Forelimb muscle (tissue), 1 donor: ENCODE data around the gene OBP2B. TPM values are rescaled to one million over a fixed set of nuclear protein-coding genes. Genes with fewer than 3 reads are reported as not detected.
A peak's percentile ranks its signal among the peaks of the same experiment; 100 is the strongest.
"Not testable (repeated sequence)": the region's sequence is repeated elsewhere in the genome, so short reads cannot be mapped to it uniquely, and the experiment has no call there.

Source experiments
- DNase-seq: peaks from one replicate; pipeline ENCODE4 v3.0.0-alpha.2; 2013; ENCODE audit warnings: low read depth
- polyA plus RNA-seq: library from polyadenylated mRNA; unstranded; fragments of 120-200 nt; gene quantifications from one replicate; pipeline ENCODE4 v1.2.1, GENCODE V29; 2013; ENCODE audit not compliant: insufficient read length

Gene OBP2B
- polyA plus RNA-seq, 1 donor: not detected

DNA sequence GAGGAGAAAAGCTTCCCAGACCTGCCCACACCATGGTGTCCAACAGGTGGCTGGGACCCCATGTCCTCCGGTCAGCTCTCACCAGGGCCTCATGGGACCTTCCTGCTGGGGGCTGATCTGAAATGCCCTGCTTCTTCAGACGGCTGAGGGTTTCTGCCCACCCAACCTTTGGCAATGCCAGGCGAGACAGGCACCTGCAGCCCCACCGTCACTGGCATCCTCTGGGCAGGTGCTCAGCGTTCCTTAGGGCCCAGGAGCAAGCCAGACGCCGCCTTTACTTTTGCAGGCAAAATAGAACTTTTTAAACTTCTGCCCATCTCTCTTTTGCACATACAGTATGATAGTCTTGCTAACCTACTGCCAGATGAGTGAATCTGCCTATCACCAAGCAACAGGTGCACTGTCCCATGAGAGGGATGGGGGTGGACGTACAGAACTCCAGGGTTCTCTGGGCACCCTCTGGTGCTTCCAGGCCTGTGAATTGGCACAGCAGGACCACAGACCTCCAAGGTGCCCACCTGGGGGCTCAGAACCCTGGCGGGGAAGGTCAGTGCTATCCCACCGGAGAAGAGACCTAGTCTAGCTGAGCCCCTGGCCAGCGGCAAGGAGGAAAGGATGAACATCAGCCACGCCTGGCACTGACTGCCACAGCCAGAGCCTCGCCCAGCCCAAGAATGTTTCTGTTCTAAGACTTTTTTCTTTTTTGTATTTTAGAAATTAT is 7.5 kb downstream of the OBP2B start:
- DNase-seq: no peak

DNA sequence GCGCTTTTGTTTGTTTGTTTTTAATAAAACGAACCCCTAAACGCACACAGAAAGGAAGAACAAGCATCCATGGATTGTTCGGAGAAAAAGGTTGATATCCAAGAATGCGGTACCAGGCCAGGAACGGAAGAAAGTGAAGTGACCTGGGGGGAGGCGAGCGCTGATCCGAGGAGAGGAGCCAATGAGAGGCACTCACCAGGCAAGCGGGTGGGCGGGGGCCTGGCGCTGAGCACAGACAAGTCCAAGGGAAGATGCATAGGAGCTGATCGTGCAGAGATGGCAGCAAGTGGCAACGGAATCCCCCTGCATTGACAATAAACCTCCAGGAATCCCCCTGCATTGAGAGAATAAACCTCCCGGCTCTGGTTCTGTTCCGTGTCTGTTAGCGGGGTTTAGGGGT is 8.4 kb downstream of the OBP2B start:
- no peak for DNase-seq

DNA sequence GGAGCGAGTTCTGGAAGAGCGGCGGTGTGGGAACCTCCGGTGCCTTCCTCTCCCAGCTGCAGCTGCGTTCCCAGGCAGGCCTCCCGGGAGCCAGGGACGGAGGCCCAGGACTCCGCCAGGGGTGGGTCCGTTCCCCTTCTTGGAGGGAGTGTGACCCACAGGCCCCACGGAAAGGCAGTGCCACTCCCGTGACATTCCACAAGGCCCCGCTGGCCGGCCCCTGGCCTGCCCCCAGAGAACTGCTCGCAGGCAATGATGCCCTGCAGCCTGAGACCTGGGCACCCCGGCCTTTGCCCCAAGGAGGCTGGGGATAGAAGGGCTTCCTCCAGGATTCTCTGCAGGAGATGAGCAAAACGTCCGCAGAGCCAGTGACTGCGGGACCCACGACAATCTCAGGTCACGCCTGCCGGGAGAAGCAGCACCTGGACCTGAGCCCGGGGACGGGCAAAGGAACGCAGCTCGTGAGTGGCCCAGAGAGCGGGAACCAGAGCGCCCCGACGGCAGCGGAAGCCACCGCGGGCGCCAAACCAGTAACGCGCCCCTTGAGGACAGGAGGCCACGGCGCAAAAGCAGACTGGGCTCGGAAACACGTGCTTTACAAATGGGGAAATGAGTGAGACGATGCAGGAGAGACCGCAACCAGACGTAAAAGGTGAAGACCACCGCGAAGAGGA is 9.3 kb downstream of the OBP2B start:
- no peak for DNase-seq

DNA sequence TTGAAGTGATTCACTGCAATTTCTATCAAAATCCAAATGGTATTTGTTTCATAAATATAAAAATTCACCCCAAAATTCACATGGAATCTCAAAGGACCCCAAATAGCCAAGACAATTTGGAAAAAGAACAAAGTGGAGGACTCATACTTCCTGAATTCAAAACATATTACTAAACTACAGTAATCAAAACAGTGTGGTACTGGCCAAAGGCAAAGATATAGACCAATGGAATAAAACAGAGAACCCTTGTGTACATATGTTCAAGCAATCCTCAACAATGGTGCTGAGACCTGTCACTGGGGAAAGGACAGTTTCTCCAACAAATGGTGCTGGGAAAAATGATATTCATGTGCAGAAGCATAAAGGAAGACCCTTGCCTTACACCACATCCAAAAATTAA is 14.0 kb downstream of the OBP2B start:
- no peak for DNase-seq

DNA sequence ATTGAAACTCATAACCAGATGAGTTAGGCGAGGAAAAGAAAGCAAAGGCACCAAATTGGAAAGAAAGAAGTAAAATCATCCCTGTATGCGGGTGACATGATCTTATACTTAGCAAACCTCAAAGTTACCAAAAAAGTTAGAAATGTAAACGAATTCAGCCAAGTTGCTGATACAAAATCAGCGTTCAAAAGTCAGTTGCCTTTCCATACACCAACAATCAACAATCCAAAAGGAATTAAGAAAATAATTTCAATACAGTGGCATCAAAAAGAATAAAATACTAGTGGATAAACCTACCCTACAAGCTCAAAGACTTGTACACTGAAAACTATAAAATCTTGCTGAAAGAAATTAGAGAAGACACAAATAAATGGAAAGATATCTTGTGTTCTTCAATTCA is 14.5 kb downstream of the OBP2B start:
- no peak for DNase-seq

DNA sequence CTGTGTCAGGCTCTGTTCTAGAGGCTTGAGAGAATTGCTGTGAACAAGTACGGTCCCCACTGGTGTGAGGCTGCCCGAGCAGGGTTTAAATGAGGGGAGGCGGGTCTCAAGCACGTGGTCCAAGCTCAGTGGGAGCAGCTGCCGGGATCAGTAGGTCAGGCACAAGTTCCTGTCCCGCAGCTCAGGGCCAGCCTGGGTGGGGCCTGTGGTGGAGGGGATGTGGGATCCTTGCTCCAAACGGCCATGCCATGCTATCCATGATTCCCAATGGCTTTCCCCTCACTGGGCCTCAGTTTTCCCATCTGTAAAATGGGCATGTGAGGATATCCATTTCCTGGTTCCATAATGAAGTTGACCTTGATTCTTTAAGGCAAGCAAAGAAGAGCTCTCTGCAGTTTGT is 17.1 kb downstream of the OBP2B start:
- no peak for DNase-seq

DNA sequence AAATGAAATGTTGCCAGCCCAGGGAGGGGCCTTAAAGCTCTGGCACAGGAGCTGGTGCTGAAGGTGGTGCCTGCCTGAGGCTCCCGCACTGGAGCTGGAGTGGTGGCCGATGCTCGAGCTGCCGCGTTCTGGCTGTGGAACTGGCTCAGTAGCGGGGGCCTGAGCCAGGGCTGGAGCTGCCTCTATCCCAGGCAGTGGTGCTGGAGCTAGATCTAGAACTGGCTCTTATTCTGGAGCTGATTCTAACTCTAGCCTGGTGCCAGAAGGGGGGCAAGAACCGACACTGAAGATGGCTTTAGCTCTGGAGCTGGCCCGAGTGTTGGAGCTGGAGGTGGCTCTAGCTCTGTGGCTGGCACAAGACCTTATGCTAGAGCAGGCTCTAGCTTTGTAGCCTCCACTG is 19.2 kb downstream of the OBP2B start:
- DNase-seq: no peak

DNA sequence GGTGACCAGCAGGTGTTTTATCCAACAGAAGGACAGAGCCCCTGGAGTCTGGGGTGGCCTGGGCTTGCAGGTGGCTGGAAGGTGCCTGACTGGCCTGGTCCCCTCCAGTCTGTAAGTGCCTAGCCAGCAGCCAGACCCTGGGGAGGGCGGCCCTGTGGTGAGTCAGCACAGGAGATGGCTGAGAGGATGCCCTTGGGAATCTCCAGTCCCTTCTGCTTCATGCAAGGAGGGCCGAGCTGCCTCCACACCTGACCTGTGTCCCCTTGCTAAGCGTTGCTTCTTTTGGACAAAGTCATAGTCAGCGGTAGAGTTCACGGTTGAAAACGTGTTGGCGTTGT is 20.2 kb downstream of the OBP2B start:
- no peak for DNase-seq

DNA sequence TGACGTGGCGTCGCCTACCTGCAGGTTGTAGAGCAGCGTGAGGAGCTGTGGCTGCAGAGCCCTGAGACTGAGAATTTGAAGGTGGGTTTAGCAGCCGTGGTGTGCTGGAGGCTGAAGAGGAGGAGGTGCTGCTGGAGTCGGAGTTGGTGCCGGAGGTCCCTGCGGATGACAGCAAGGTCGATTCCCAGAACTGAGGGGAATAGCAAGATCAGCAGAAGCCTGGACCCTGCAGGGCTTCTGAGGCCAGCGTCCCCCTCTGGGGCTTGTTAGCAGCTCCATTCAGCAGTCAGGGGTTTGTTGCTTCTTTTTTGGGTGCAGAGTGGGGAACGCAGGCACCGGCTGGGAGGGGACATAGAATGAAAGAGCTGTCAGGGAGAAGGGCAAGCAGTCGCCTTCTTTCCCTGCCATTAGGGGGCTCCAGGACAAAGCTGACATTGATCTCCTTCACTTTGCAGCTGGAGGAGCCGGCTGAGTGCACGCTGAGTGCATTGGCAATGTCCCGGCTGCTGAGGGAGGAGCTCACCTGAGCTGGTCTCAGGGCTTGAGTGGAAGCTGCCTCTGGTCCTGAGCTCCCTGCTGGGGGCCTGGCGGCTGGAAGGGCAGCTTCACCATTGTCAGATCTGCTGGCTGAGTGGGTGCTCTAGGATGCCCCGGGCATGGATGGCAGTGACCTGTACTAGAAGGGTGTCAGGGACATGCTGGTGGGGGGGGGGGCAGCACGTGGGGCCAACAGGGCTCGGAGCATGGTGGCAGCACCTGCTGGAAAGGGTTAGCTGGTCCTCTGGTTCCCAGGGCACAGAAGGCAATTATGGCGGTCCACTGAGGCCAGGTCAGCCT is 20.8 kb downstream of the OBP2B start:
- no peak for DNase-seq

DNA sequence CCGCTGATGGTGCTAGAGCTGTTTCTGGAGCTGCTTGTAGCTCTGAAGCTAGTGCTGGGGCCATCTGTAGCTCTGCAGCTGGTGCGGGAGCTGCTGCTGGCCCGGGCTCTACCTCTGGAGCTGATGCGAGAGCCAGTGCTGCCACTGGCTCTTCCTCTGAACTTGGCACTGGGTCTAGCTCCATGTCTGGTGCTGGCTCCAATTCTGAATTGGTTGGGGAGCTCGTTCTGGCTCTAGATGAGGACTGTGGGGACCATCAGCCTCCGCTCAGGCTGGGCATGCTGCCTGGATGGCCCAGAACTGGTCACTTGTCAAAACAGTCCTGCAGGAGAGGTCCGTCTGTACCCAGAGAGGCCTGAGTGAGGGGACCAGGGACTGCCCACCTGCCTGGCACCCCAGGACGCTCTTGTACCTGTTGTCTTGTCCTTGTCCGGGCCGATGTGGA is 21.5 kb downstream of the OBP2B start:
- no peak for DNase-seq

DNA sequence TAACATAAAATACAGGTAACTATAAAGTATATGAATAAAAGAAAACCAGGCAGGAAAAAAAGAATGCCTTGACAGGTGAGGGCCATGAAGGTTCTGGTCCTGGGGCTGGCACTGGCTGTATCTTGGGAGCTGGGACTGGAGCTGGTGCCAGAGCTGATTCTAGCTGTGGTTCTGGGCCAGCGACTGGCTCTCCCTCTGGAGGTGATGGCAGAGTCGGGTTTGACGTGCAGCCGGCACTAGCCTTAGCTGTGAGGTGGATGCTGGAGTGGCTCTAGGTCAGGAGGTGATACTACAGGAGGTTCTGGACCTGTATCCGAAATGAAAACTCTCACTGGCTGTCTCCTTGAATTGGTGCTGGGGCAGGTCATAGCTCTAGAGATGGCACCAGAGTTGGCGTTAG is 22.3 kb downstream of the OBP2B start:
- DNase-seq: no peak

DNA sequence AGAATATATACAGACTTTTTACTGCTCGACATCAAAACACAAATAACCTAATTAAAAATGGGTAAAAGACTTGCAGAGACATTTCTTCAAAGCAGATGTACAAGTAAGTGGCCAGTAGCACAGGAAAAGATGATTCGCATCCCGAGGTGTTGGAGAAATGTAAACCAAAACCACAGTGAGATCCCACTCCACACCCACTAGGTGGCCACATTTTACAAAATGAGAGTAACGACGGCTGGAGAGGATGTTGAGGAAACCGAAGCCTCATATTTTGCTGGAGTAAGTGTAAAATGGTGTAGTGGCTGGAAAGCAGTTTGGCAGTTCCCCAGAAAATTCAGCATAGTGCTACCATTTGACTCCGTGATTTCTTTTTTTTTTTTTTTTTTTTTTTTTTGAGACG is 24.1 kb downstream of the OBP2B start:
- peak; percentile 60 for DNase-seq

DNA sequence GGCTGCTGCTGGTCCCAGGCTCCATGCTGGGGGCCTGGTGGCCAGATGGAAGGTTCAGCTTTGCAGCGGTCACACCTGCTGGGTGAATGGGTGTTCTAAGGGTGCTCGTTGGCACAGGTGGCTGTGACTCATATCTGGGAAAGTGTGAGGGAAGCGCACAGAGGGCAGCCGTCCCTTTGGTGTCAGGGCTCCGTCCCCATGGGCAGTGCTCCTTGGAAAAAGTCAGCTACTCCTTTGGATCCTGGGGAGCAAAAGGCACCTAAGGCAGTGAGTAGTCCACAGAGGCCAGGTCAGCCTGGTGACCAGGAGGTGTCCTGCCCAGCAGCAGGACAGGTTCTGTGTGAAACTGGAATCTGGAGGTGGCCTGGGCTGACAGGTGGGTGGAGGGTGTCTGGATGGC is 26.9 kb downstream of the OBP2B start:
- DNase-seq: no peak

DNA sequence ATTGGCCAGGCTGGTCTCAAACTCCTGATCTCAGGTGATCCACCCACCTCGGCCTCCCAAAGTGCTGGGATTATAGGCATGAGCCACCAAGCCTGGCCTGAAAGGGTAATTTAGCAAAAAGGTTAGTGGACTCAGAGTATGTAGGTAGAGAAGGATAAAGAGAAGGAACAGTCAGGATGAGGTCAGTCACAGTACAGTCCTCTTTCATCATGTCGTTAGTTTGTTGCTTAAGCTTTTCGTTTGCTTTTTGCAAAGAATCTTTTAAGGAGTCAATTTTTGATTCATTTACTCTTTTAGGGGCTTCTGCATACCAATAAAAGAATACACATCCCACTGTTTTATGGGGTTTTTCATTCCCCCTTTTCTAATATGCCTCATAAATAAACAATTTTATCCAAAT is 27.5 kb downstream of the OBP2B start:
- DNase-seq: no peak

DNA sequence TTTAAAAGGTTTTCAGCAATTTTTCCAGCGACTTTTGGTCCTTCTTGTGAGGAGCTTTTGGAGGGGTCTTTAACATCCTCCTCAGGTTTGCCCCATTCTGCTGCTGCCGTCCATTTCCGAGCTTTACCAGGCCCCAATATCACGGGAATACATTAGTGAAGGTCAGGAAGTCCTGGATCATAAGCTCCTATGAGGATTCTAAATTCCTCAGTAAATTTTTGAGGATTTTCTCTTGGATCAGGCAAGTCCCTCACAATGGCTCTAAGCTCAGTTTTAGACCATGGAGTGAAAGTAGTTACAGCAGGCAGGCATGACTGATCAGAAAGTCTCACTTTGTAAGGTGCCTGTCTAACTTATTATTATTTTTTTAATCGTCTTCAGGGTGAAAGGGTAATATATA is 28.1 kb downstream of the OBP2B start:
- no peak for DNase-seq

DNA sequence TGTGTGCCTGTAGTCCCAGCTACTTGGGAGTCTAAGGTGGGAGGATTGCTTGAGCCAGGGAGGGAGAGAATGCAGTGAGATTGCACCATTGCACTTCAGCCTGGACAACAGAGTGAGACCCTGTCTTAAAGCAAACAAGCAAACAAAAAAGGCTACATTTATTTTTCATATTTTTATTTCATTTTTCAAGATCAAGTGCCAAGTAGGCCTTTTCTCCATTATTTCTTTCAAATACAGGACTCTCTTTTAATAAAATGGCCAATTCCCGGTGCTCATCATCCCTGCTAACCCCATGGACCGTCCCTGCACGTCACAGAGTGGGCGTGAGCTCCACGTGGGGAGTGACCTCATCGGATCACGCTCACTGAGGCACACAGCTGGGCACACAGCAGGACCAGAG is 36.0 kb downstream of the OBP2B start:
- no peak for DNase-seq

DNA sequence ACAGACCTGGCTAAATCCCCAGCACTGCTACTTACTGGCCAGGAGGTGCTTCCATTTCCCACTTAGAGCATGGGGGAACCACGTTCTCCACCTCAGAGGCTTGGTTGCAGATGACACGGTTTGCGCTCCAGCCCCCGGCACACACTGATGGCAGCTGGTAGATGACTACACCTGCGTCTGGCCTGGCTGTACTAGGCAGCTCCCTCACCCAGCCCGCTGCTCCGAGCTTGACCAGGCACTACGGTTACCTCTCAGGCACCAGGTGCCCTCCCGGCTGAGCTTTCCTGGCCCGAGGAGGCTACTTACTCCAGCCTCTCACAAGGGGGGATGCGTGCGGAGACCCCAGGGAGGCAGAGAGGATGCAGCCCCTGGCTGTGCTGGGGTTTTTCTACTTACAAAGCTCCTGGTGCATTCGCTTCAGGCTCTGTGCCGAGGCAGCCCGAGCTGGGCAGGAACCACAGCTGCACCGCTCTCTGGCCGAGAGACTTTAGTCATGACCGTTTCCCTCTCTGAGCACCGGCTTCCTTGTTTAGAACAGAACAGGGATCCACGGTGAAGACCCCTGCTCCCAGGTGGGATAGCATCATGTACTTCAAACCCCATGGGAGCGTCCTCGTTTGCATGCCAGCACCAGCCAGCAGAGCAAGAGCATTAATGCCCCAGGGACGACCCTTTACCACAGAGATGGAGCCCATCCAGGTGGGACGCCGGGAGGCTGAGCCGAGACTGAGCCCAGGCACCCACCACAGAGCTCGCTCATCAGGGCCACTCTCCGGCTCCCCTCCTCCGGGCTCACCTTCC is 37.7 kb downstream of the OBP2B start:
- no peak for DNase-seq

DNA sequence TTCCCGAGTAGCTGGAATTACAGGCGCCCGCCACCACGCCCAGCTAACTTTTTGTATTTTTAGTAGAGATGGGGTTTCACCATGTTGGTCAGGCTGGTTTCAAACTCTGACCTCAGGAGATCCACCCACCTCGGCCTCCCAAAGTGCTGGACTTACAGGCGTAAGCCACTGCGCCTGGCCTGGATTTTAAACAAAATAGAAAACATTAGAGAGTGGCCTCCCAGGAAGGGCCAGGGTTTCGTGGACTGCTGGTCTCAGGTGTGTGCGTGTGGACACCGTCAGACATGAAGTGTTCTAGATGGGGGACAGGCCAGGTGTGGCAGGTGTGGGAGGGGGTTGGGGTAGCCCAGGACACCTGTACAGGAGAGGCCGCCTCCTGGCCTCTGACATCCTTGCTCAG is 38.3 kb downstream of the OBP2B start:
- no peak for DNase-seq

DNA sequence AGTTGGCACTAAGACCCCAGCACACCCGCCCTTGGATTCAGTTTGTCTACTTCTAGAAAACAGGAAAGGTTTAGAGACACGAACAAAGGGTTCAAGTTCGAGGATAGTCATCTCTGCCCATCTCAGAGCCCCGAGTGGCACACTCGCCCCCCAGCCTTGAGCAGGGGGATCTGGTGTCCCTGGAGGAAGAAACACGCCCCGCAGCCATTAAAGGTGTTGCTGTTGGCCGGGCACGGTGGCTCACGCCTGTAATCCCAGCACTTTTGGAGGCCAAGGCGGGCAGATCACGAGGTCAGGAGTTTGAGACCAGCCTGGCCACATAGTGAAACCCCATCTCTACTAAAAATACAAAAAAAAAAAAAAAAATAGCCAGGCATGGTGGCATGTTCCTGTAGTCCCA is 39.4 kb downstream of the OBP2B start:
- DNase-seq: not testable (repeated sequence)

DNA sequence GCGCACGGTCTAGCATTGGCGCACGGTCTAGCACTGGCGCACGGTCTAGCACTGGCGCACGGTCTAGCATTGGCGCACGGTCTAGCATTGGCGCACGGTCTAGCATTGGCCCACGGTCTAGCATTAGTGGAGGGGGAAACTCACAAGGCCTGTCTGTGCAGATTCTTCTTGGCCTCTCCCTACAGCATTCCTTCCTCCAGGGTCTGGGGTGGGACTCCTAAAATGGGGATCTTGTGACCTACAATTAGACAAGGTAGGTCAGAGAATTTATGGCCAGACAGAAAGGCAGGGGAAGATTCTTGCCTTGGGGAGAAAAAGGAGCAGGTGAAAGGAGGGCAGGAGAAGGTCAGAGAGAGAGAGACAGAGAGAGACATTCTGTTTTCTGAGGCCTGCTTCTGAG is 39.9 kb downstream of the OBP2B start:
- DNase-seq: no peak

DNA sequence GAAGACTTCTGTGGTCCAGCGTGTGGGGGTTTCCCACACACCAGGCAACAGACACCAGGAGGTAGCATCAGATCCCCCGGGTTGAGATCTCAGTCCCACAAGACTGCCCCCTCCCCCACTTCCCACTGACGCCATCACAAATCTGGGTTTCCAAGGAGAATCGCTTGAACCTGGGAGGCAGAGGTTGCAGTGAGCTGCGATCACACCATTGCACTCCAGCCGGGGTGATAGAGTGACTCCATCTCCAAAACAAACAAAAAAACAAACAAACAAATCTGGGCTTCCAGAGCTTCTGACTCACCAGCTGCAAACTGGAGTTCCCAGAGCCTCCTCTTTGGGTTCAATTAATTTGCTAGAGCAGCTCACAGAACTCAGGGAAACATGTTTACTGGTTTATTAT is 40.6 kb downstream of the OBP2B start:
- no peak for DNase-seq

DNA sequence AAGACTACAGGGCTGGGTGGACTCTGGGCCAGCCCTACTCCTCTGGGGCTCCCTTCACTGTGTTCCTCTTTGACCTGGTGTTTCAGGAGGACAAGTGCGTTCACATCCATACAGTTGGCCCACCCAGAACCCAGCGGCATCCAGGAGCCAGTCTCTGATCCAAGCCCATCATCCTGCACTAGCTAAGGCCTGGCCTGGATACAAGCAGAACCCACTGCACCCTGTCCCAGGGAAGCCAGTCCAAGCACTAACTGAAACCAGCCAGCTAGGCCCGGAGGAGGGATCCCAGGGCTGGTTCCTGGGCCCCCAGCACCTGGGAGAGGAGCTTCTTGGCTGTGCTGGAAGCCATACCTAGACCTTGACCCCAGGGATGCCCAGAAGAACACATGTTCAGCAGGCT is 41.3 kb downstream of the OBP2B start:
- no peak for DNase-seq
